GF-D8 (cell line): Measurements from ENCODE around the gene NAP1L4.

Experiments
- DNase-seq: peaks from one replicate; lab custom pipeline; 2025; lab: John Stamatoyannopoulos, UW

NAP1L4 gene

DNA sequence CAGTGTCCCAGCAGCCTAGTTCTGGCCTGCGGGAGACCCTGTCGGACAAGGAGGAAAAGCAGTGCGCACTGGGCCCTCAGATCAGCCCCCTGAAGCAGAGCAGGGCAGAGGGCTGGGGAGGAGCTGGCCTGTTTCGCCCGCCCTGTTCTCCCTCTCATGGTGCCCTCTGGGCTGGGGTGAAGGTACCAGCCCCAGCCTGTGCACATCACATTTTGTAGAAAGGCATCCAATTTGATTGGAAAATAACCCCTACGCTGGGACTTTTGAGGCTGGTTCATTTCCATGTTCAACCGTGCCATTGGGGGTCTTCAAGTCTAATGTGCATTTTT, 832 bp upstream of the NAP1L4 start:
- no peak for DNase-seq

DNA sequence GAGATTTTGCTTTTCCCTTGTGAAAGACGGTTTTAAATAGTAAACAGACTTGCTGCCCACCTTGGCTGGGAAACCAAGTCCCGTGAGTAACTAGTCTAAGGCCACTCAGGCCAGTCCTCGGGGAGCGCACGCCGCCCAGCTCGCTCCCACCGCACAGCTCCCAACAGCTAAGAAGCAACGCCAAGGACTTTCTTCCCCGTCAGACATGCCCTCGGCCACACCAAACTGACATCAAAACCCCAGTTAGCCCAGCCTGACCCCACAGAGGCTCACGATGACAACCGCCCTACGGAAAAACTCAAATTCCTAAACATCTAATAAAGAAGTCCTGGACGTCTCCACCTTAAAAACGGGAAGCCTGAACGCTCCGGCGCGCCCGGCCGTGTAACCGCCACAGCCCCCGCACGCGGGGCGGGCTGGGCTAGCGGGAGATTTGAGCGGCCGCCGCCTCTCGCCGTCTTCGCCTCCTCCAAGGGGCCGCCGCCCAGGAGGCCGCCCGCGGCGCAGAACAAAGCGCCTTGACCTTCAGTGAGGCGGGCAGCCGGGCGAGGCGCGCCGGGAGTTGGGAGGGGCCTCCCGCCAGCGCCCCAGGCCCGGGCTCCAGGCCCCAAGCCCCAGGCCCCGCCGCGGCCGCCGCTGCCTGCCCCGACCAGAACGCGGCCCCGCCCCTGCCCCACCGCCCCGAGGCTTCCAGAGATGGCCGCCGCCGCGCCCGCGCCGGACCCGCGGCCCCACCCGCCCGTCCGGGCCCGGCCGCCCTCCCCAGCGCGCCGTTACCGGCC, 486 bp downstream of the NAP1L4 start:
- DNase-seq: no peak

DNA sequence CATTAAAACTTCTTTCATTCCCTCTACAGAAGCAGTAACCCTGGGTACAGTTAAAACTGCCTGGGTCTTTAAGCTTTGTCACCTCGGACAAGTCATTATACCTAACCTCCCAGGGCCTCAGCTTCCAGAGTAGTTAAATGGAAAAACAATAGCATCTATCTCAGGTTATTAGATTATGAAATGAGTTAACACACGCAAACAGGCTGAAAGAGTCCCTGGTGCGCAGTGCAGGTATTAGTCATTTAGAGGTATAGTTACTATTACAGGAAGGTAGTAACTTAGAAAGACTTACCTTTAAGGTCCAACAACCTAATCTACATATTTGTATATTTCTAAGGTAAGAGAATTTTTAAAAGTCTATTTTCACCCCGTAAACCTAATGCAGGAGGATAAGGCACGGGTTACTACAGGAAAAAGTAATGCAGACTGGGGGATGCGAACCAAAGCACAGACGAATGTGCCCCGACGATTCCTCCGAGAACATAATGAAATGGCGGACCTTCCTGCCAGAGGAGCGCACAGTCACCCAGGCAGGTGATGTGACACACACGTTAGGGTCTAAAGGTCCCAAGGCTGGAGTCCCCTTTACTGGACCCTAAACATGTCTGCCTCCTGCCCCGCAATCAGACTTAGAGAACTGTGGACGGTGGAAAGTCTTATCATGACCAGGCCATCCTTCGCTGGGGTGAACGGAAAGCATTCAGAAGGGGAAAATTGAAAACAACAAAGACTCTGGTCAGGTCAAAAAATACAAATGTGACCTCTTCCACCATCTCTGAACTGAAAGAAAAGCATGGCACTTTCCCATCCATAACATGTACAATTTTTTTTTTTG, 1.3 kb downstream of the NAP1L4 start:
- no peak for DNase-seq

DNA sequence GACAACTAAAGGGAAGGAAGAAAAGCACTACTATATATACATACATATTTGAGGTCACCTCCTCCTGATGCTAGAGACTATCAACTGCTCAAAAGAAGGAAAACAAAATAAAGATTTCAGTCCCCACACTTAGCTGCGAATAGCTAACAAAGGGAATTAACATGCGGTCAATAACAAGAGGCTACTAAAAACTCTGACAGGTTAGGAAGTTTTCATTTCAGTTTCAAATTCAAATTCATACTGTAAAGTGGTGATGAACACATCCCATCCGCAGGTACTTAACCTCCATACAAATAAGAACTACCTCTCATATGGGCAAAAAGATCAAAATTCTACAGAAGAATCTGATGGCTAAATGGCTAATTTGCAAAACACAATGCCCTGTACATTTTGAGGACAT, 2.6 kb downstream of the NAP1L4 start:
- DNase-seq: no peak

DNA sequence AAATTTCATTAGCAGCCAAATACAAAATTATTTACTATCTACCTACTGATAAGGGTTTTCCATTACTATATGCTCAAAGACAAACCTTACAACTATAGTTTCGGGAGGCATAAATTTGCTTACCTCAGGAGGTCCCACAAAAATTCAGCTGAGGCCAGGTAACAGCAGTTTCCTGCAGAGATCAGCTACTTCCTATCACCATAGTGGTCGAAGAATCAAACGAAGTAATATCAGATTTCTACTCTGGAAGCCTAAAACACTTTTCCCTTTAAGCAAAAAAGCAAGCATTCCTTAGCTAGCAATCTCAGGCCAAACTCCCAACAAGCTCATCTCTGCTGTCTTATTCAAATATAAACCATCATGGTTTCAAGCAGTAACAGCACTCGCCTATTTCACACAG, 3.1 kb downstream of the NAP1L4 start:
- no peak for DNase-seq

DNA sequence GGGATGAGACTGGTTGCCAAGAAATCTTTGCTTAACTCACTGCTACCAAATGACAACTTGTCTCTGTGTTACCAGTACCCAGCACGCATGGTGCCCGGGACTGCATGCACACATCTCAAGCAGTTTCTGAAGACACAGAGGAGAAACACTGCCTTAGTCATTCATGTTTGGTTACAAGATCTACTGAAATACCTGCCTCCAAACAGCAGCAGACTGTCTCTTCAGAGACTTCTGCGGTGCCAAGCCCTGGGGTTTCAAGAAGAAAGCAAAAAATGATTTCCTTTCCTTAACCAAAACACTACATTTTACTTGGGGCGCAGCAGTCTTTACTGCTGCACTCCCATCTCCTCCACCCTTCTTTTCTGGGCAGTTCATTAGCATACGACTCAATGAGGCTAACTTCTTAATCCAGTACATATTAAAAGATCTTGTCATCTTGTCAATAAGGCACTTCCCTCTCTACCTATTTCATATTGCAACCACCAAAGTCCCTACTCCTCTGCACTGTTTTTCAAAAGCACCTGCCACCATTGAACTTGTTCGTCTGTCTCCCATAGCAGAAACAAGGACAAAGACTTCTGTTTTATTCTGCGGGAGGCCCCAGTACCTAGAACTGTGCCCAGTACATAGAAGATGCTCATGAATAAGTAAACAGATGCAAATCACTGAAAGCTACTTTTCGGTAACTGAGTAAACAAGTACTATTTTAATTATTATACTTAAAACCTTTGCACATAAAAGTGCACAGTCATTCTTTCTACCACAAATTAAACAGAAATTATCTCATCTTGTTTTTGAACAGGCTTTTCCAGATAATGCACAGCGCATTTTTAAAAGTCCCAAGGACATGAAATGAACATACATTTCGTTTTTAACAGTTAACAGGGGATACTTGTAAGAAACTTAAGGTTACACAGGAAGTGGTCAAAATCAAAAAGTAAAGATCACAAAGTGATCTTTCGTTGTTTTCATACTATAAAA, 4.0 kb downstream of the NAP1L4 start:
- no peak for DNase-seq

DNA sequence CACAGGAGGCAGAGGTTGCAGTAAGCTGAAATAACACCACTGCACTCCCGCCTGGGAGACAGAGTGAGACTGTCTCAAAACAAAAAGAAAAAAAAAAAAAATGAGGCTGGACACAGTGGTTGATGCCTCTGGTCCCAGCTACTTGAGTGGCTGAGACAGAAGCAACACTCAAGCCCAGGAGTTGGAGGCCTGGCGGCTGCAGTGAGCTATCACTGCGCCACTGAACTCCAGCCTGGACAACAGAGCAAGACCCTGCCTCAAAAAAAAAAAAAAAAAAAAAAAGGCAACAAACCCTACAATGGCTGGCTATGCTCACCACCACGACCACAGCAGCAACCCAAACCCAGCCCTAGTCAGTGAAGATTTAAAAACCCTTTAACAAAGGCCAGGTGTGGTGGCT, 8.2 kb downstream of the NAP1L4 start:
- DNase-seq: no peak

DNA sequence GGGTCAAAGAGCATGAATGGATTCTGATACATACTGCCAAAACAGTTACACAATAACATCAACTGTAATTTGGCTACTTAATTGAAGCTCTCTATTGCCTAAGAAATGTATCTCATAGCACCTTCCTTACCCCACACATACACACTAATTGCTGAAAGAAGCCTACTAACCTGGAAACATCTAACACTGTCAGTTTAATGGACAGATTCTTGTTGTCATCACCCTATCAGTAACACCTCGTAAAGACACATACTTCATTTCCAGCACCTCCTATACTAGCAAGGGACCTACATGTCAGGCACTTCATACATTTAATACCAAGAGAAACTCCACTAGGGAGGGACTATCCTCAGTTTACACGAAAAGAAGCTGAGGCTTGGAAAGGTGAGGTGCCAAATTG, 9.9 kb downstream of the NAP1L4 start:
- DNase-seq: no peak

DNA sequence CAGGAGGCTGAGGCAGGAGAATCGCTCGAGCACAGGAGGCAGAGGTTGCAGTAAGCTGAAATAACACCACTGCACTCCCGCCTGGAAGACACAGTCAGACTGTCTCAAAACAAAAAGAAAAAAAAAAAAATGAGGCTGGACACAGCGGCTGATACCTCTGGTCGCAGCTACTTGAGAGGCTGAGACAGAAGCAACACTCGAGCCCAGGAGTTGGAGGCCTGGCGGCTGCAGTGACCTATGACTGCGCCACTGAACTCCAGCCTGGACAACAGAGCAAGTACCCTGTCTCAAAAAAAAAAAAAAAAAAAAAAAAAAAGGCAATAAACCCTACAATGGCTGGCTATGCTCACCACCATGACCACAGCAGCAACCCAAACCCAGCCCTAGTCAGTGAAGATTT, 11.0 kb downstream of the NAP1L4 start:
- no peak for DNase-seq

DNA sequence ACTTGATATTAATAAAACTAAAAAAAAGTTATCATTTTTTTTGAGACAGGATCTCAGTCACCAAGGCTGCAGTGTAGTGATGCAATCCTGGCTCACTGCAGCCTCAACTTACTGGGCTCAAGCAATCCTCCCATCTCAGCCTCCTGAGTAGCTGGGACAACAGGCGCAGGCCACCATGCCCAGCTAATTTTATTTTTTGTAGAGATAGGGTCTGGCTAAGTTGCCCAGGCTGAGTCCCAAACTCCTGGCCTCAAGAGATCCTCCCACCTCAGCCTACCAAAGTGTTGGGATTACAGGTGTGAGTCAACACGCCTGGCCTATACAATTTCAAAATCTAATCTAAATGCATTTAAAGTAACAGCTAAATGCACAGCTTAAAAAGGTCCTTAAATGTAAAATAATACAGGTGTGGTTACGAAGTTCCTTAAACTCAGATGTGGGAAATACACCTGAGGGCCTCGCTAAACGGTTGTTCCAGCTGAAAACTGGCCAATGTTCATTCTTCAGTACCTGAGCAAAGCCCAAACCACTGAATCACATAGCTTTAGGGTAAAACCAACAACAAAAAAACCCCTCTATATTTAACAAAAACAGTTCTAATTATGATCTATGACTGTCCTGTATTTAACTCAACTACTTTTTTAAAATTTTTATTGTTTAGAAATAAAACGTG, 11.8 kb downstream of the NAP1L4 start:
- no peak for DNase-seq

DNA sequence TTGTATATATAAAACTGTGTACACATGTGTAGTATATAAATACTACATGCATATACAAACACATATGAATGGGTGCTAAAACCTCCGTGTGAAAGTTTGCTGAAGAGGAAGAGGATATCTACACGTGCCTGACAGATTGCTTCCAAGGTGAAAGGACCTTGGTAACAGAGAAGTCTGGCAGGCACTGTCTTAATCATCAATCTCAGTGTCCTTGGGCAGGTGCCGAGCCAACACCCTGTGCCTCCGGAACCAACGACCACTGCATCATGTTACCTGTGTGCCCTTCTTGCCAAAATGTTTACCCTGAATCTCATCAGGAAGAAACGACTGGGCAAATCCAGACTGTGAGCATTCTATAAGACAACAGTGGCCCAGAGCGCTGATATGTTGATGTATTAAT, 15.0 kb downstream of the NAP1L4 start:
- no peak for DNase-seq

DNA sequence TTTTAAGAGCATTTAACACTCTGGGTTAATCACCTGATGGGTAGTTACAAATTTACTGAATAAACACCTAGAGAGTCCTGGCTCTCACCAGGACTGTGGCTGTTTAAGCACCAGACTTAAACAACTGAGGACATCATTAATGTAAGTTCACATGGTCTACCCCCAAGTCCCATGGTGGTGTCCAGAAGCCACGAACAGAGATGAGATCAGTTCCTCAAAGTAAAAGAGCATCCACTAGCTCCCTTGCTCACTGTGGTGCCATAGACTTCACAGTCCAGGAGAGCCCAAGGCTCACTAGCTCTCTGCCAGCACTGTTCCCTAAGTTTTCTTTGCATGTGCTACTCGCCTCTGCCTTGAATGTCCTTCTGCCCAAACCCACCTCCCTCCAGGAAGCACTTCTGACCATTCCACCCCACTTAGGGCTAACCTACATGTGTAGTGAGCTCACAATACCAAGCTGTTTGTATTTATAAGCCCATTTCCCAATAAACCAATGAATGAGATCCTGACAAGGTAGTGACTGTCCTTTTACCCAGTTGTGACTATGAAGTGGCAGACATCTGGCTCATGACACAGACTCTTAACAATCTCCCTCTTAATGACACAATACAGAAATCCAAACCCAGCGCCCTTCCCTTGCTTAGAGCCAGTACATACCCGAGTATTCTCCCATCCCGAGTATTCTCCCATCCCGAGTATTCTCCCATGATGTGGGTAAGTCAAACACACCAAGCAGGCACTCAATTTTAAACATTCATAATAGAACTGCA, 15.7 kb downstream of the NAP1L4 start:
- no peak for DNase-seq

DNA sequence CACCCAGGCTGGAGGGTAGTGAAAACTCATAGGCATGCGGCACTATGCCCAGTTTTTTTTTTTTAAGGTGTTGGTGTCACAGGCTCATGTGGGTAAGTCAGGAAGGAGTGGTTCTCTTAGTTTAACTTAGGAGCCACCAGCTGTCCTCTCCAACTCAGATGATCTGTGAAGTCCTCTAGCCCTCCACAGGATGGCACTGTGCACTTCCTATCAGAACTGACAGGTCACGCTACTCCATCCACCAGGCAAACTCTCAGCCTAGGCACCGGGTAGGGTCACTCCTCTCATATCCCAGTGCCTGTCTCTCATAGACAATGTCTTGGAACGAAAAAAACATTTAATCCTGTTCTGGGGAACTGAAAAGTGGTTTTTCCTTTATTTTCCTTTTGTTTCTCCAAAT, 16.5 kb downstream of the NAP1L4 start:
- DNase-seq: no peak

DNA sequence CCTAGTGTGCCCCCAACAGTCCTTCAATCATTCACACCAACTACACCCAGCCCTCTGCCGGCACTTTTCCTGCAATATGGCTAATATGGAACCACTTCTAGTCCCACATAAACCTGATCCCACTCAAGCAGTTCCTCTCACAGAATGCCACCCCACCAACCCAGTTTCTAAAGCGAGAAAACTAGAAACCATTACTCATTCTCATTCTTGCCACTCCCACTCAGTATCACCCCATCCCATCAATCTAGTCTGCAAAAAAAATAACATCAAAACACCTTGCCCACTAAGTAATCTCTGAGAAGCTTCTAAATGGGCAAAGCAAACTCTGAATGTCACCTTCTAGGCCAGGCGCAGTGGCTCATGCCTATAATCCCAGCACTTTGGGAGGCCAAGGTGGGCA, 17.9 kb downstream of the NAP1L4 start:
- no peak for DNase-seq

DNA sequence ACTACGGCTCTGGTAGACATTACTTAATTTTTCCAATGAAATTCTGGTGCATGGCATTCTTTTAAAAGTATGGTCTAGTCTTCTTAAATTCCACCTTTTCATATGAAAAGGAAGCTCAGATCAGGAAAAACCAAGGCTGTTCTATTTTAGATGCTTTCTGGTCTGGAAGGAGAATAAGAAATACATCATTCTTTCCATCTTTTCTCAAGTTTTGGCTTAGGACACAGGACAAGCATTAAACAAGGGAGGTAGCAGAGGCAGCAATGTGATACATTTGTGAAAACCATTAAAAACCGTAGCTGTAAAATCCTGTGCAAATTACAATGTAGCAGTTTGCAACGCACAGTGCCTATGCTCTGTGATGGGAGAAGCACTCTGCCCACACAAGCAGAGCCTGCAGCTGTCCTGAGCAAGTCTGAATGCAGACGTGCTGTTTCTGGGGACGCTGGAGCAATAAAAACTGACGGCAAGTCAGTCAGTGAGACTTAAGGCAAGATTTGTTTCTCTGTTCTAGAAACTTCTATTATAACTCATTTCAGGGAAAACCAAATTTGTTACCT, 23.7 kb downstream of the NAP1L4 start:
- DNase-seq: no peak

DNA sequence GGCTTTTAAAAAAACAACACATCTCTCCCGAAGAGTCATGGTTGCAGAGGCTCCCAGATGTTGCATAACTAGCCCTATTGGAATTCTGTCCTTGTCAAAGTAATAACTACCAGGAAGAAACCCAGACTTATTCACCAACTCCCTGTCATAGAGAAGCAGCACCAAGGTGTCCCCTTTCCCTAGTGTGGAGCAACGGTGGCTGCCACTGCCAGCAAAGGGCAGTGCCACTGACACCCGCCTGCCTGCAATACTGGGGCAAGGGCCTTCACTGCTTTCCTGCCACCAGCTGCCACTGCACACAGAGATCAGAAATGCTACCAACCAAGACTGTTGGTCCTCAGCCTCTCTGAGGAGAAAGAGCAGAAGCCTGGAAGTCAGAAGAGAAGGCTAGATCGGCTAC, 27.3 kb downstream of the NAP1L4 start:
- no peak for DNase-seq

DNA sequence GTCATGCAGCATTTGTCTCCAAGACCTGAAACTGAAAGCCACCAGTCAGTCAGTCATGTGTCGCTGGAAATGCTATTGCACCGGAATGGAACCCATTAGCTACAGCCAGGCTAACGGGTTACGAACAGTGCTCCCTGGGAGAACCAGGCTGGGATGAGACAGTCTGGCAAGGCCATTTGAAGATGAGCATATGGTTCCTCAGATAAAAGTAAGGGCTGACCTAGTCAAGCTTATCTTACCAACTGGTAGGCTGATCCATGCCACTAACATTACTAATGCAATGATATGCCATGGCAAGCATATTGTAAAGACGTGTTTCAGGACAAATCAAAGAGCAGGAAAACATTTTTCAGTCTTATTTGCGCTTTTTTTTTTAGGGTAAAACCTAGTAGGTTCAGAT, 28.4 kb downstream of the NAP1L4 start:
- no peak for DNase-seq

DNA sequence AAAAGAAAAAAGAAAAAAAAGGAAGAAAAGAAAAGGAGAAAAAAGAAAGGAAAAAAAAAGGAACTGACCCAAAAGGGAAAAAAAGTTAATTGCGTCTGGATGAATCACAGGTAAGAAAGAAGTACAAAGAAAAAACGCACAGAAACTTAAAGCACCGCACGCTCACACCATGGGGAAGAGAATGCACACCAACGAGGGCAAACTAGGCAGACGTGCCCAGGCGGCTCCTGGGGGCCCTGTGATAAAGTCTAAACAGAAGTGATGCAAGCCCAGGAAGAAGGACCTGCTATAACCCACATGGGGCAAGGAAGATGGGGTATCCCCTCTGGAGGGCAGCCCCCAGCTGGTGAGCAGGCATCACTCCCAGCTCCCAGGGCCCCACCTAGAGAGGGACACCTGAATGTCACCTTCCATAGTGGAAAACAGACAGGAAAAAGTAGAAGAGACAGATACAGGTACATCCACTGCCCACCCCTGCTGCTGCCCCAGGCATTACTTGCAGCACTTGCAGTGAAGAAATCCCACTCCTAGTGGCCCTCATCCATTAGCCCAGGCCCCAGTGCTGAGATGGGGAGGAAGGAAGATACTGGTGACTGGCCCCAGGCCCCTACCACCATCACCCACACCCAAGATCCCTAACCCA, 28.9 kb downstream of the NAP1L4 start:
- DNase-seq: no peak

DNA sequence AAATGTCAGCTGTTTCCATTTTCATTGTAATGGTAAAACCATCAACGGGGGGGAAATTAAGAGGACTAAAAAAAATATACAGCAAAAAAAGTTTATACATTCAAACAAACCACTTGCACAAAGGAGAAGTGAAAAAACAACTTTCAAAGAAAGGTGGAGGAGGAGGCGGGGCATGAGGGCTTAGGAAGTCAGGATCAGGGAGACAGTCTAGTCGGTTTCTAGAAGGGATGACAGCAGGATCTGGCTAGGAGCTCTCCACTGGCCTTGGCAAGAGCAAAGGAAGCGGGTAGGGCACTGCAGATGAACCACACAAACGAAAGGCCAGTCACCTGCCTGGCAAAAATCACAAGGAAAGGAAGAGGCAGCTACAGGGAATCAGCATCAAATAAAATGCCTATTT, 31.0 kb downstream of the NAP1L4 start:
- DNase-seq: no peak

DNA sequence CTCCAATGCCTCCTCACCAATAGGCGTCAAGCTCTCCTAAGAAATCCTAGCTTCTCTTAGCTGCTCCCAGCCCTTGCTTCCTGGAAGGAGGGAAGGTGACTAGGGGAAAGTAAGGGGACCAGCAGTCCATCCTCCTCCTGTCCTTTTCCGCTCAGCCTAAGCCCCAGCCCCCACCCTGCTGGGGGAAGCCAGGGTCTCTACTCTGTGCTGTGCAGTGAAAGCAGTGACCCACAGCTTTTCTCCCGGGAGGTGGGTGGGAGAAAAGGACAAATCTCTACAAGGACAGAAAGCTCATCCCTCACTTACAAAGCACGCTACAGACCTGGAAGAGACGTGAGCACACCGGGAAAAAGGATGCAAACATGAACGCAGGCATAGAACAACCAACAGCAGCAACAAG, 32.0 kb downstream of the NAP1L4 start:
- DNase-seq: no peak
